B cell (primary cell): ENCODE data around the gene BTG2.

Experiments used
- EZH2 ChIP-seq: IDR thresholded peaks from 2 replicates; pipeline ENCODE4 v1.6.1; 2012; ENCODE audit warnings: borderline replicate concordance, low read depth, mild to moderate bottlenecking, moderate library complexity, low read length; ENCODE audit not compliant: insufficient read depth, poor library complexity, severe bottlenecking
- TF ChIP-seq, protein P1 (sequence below): fragments of 200-600 bp; IDR thresholded peaks from one replicate; pipeline ENCODE4 v1.8.0; 2022; ENCODE audit warnings: antibody characterized with exemption, mild to moderate bottlenecking

DNA sequence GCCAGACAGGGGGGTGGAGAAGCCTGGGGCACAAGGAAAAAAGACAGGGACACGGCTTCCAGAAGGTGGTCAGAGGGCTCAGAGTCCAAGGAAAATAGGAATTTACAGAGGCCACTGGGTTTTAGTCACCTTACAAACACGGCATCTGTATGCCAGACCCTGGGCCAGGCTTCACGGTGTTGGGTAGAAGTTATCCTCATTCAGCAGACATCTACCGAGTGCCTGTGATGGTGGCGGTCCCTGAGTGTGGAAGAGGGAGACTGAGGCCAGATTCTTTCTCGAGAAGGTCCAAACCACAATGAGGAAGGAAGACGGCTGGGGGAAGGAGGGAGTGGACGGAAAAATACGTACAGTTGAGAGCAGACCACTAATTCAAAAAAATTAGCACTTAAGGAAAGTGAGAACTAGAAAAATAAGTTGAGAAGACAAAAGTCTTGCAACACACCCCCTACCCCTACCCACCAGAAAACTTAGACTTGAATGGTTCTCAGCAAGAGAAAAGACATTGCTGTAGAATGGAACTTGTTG lies 864 bp upstream of the BTG2 start:
- TF ChIP-seq, protein P1, sequence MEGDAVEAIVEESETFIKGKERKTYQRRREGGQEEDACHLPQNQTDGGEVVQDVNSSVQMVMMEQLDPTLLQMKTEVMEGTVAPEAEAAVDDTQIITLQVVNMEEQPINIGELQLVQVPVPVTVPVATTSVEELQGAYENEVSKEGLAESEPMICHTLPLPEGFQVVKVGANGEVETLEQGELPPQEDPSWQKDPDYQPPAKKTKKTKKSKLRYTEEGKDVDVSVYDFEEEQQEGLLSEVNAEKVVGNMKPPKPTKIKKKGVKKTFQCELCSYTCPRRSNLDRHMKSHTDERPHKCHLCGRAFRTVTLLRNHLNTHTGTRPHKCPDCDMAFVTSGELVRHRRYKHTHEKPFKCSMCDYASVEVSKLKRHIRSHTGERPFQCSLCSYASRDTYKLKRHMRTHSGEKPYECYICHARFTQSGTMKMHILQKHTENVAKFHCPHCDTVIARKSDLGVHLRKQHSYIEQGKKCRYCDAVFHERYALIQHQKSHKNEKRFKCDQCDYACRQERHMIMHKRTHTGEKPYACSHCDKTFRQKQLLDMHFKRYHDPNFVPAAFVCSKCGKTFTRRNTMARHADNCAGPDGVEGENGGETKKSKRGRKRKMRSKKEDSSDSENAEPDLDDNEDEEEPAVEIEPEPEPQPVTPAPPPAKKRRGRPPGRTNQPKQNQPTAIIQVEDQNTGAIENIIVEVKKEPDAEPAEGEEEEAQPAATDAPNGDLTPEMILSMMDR, result no peak
- no peak for TF ChIP-seq EZH2
